ENCODE results near the gene COL6A5.

DNA sequence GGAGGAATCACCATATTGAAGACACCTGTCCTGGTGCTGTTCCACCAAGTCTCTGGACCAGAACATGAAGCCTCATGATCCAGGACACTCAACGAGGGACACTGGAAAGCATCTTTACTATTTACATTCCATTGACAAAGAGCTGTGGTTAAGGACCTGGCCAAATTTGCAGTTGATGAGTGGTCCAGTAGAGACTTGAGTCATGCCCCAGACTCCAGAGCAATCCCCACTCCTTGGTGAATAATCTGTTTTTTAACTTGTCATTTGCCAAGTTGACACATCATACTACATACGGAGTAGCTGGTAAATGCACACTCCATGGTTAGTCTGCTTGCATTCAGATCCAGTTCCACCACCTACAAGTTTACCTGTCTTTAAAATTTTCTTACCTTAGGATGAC is 170.3 kb downstream of the COL6A5 start:
- TF ChIP-seq POLR2AphosphoS5 (IDR thresholded peaks at IDR 0.05; ENCODE audit: low read depth, low read length) (no peak), POLR2A (IDR thresholded peaks at IDR 0.05; ENCODE audit: low read depth, low read length) (no peak)
